CD14-positive monocyte (primary cell): ENCODE measurements around the gene CTXN1. TPM values are rescaled to one million over a fixed set of nuclear protein-coding genes. Genes with fewer than 3 reads are reported as not detected.

Source experiments
- DNase-seq, 3 donors: peaks; one replicate each; pipeline ENCODE4 v3.0.0-alpha.2; 2011 to 2022
- H2AFZ ChIP-seq: 2 replicates; pipeline ENCODE4 v1.6.0; 2012; ENCODE audit warnings: mild to moderate bottlenecking, low read depth, low read length, inconsistent platforms; ENCODE audit not compliant: insufficient read depth, poor library complexity, severe bottlenecking
- H3K27ac ChIP-seq, 2 donors: 1 replicate in 1 of 2; 2 replicates in 1 of 2; pipeline ENCODE4 v1.5.1; 2012 to 2013; ENCODE audit warnings: low read length in 2 of 2, control low read depth in 1 of 2, inconsistent platforms in 1 of 2, low read depth in 1 of 2, mild to moderate bottlenecking in 1 of 2
- H3K27me3 ChIP-seq, 2 donors: one replicate each; pipeline versions ENCODE4 v1.6.0 to v1.6.1; 2011 to 2013; ENCODE audit warnings: low read length in 2 of 2; ENCODE audit not compliant: control insufficient read depth in 2 of 2, insufficient read depth in 2 of 2
- H3K36me3 ChIP-seq, 2 donors: replicated peaks in 1 of 2; 1 replicate in 1 of 2; 2 replicates in 1 of 2; pipeline versions ENCODE4 v1.5.1 to v1.6.1; 2012 to 2013; ENCODE audit warnings: low read length in 2 of 2, control low read depth in 1 of 2, inconsistent platforms in 1 of 2, mild to moderate bottlenecking in 1 of 2; ENCODE audit not compliant: insufficient read depth in 2 of 2, control insufficient read depth in 1 of 2
- H3K4me1 ChIP-seq, 2 donors: 1 replicate in 1 of 2; 2 replicates in 1 of 2; pipeline versions ENCODE4 v1.5.1 to v1.6.1; 2012 to 2013; ENCODE audit warnings: low read length in 2 of 2, control low read depth in 1 of 2, inconsistent platforms in 1 of 2, mild to moderate bottlenecking in 1 of 2, moderate library complexity in 1 of 2; ENCODE audit not compliant: insufficient read depth in 2 of 2, control insufficient read depth in 1 of 2
- H3K4me2 ChIP-seq: replicated peaks from 2 replicates; pipeline ENCODE3; 2012; ENCODE audit warnings: low read length, moderate library complexity, mild to moderate bottlenecking; ENCODE audit not compliant: poor library complexity, severe bottlenecking; ENCODE audit errors: extremely low read depth
- H3K4me3 ChIP-seq, 3 experiments: fragments of 200-600 bp in 1 of 3; sonication (generic) in 1 of 3; replicated peaks in 1 of 3; 1 replicate in 2 of 3; 2 replicates in 1 of 3; pipeline ENCODE4 v1.5.1; 2011 to 2013; ENCODE audit warnings: low read length in 3 of 3, mild to moderate bottlenecking in 3 of 3, control low read depth in 2 of 3, low read depth in 2 of 3, inconsistent platforms in 1 of 3, moderate library complexity in 1 of 3
- H3K79me2 ChIP-seq: 2 replicates; pipeline ENCODE4 v1.6.0; 2012; ENCODE audit warnings: mild to moderate bottlenecking, control low read depth, inconsistent platforms, low read length, moderate library complexity; ENCODE audit not compliant: insufficient read depth
- H3K9ac ChIP-seq: 2 replicates; pipeline ENCODE4 v1.6.0; 2017; ENCODE audit warnings: low read length, mild to moderate bottlenecking; ENCODE audit not compliant: insufficient read depth, poor library complexity, severe bottlenecking
- H3K9me3 ChIP-seq, 2 donors: replicated peaks in 1 of 2; 1 replicate in 1 of 2; 2 replicates in 1 of 2; pipeline versions ENCODE4 v1.5.1 to v1.6.1; 2012 to 2013; ENCODE audit warnings: low read length in 2 of 2, control low read depth in 1 of 2; ENCODE audit not compliant: control insufficient read depth in 1 of 2, insufficient read depth in 1 of 2
- H4K20me1 ChIP-seq: 2 replicates; pipeline ENCODE4 v1.6.0; 2012; ENCODE audit warnings: mild to moderate bottlenecking, low read length, control low read depth, moderate library complexity; ENCODE audit not compliant: insufficient read depth
- H3K27ac Mint-ChIP-seq, 7 donors: one replicate each; pipeline ENCODE4 v1.8.0; 2020; ENCODE audit warnings: mild to moderate bottlenecking in 7 of 7, mixed read lengths in 7 of 7, moderate library complexity in 6 of 7, inconsistent platforms in 2 of 7
- H3K27me3 Mint-ChIP-seq, 3 donors: one replicate each; pipeline ENCODE4 v1.8.0; 2021 to 2022; ENCODE audit warnings: low read depth in 3 of 3, mild to moderate bottlenecking in 3 of 3, mixed read lengths in 3 of 3, moderate library complexity in 3 of 3, inconsistent platforms in 1 of 3
- H3K36me3 Mint-ChIP-seq, 2 donors: one replicate each; pipeline ENCODE4 v1.8.0; 2020; ENCODE audit warnings: mixed read lengths in 2 of 2, inconsistent platforms in 1 of 2, mild to moderate bottlenecking in 1 of 2
- H3K4me1 Mint-ChIP-seq: one replicate; pipeline ENCODE4 v1.8.0; 2020; ENCODE audit warnings: mild to moderate bottlenecking, mixed read lengths
- H3K4me3 Mint-ChIP-seq, 2 donors: one replicate each; pipeline ENCODE4 v1.8.0; 2020; ENCODE audit warnings: mild to moderate bottlenecking in 2 of 2, mixed read lengths in 2 of 2, moderate library complexity in 1 of 2
- H3K9me3 Mint-ChIP-seq, 7 donors: one replicate each; pipeline ENCODE4 v1.8.0; 2020 to 2022; ENCODE audit warnings: mixed read lengths in 7 of 7, mild to moderate bottlenecking in 6 of 7, moderate library complexity in 6 of 7, inconsistent platforms in 2 of 7
- WGBS: methylation state at CpG from one replicate; pipeline ENCODE4 v1.1.5; 2013; ENCODE audit warnings: missing lambda C conversion rate; ENCODE audit not compliant: insufficient coverage; 5-methylcytosine and 5-hydroxymethylcytosine counted together
- intact Hi-C, 2 donors: fragments of 100-400 bp; cut with micrococcal nuclease; formaldehyde crosslinking; loops; one replicate each; pipeline versions ENCODE4 v1.15.0 to v1.15.1; 2023
- polyA plus RNA-seq, 3 donors: library from polyadenylated mRNA; depleted of rRNA in 1 of 3; unstranded in 2 of 3; stranded (reverse) in 1 of 3; fragments of 300-500 nt in 2 of 3; fragments of >200 nt in 1 of 3; fragmentation: Illumina TruSeq in 2 of 3; gene quantifications; 1 replicate in 2 of 3; 2 replicates in 1 of 3; pipeline ENCODE4 v1.2.3, GENCODE V29; 2012 to 2021
- TF ChIP-seq, protein P1 (sequence below): fragments of 200-600 bp; IDR thresholded peaks from one replicate; pipeline ENCODE4 v1.8.0; 2022; ENCODE audit warnings: antibody characterized with exemption, mild to moderate bottlenecking

CTXN1 gene
- polyA plus RNA-seq, 3 donors = not detected

DNA sequence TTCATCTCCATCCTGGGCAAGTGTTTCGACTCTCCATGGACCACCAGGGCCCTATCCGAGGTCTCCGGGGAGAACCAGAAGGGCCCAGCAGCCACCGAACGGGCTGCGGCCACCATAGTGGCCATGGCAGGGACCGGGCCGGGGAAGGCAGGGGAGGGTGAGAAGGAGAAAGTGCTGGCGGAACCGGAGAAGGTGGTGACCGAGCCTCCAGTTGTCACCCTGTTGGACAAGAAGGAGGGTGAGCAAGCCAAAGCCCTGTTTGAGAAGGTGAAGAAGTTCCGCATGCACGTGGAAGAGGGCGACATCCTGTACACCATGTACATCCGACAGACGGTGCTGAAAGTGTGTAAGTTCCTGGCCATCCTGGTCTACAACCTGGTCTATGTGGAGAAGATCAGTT is 27.0 kb downstream of the CTXN1 start:
- no peaks in the 10 kb centered on the region for H3K79me2 ChIP-seq
- no peak overlapping the region for H3K4me3 ChIP-seq
- no peaks in the 10 kb centered on the region for H4K20me1 ChIP-seq
- Mint-ChIP-seq H3K4me1 (peaks cover 15% of the 10 kb centered on the region), H3K27me3 (peaks cover 10 to 11% (median 11%) of the 10 kb centered on the region in 3 donors), H3K36me3 (no peaks in the 10 kb centered on the region), H3K9me3 (peaks cover 0 to 3% (median 0%) of the 10 kb centered on the region in 7 donors), H3K27ac (no peak overlapping the region), H3K4me3 (no peak overlapping the region)
- no peaks in the 10 kb centered on the region for H3K36me3 ChIP-seq
- DNase-seq = no peak
- H2AFZ ChIP-seq = no peak overlapping the region
- no peaks in the 10 kb centered on the region for H3K9me3 ChIP-seq
- 95% methylated on average over 15 of the region's 16 CpGs for WGBS
- peaks cover 9 to 12% of the 10 kb centered on the region in 2 donors for H3K4me1 ChIP-seq
- intact Hi-C loops = no loop called here
- TF ChIP-seq, protein P1, sequence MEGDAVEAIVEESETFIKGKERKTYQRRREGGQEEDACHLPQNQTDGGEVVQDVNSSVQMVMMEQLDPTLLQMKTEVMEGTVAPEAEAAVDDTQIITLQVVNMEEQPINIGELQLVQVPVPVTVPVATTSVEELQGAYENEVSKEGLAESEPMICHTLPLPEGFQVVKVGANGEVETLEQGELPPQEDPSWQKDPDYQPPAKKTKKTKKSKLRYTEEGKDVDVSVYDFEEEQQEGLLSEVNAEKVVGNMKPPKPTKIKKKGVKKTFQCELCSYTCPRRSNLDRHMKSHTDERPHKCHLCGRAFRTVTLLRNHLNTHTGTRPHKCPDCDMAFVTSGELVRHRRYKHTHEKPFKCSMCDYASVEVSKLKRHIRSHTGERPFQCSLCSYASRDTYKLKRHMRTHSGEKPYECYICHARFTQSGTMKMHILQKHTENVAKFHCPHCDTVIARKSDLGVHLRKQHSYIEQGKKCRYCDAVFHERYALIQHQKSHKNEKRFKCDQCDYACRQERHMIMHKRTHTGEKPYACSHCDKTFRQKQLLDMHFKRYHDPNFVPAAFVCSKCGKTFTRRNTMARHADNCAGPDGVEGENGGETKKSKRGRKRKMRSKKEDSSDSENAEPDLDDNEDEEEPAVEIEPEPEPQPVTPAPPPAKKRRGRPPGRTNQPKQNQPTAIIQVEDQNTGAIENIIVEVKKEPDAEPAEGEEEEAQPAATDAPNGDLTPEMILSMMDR = no peak
- no peak overlapping the region for H3K4me2 ChIP-seq
- no peak overlapping the region for H3K9ac ChIP-seq
- no peak overlapping the region for H3K27ac ChIP-seq
- peaks cover 0 to 5% of the 10 kb centered on the region in 2 donors for H3K27me3 ChIP-seq

DNA sequence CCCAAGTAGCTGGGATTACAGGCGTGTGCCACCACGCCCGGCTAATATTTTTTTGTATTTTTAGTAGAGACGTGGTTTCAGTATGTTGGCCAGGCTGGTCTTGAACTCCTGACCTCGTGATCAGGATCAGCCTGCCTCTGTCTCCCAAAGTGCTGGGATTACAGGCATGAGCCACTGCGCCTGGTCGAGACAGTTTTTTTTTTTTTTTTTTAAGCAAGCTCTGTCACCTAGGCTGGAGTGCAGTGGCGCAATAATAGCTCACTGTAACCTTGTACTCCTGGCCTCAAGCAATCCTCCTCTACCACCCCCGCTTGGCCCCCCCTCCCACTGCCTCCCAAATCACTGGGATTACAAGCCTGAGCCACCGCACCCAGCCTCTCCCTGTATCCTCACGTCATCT is 28.6 kb downstream of the CTXN1 start:
- Histone ChIP-seq H3K79me2 (no peaks in the 10 kb centered on the region), H3K36me3 (no peaks in the 10 kb centered on the region), H3K9me3 (no peaks in the 10 kb centered on the region), H3K4me1 (no peaks in the 10 kb centered on the region), H3K4me2 (no peak overlapping the region), H3K27me3 (peaks cover 0 to 8% of the 10 kb centered on the region in 2 donors), H4K20me1 (no peaks in the 10 kb centered on the region), H3K27ac (no peak overlapping the region), H2AFZ (no peak overlapping the region), H3K9ac (no peak overlapping the region), H3K4me3 (no peak overlapping the region)
- Mint-ChIP-seq H3K9me3 (no peaks in the 10 kb centered on the region), H3K4me3 (no peak overlapping the region), H3K27ac (no peak overlapping the region), H3K36me3 (no peaks in the 10 kb centered on the region), H3K27me3 (peaks cover 13 to 24% (median 14%) of the 10 kb centered on the region in 3 donors), H3K4me1 (peaks cover 6% of the 10 kb centered on the region)
- TF ChIP-seq, protein P1 = no peak
- WGBS = 86% methylated on average over 6 of the region's 11 CpGs
- no peak for DNase-seq
- intact Hi-C loops = no loop called here
